ENCODE results near the gene LRPAP1.

GRCh38 chr4:3508542-3508941 is 23.7 kb downstream of the LRPAP1 start:
- TF ChIP-seq, protein P1, sequence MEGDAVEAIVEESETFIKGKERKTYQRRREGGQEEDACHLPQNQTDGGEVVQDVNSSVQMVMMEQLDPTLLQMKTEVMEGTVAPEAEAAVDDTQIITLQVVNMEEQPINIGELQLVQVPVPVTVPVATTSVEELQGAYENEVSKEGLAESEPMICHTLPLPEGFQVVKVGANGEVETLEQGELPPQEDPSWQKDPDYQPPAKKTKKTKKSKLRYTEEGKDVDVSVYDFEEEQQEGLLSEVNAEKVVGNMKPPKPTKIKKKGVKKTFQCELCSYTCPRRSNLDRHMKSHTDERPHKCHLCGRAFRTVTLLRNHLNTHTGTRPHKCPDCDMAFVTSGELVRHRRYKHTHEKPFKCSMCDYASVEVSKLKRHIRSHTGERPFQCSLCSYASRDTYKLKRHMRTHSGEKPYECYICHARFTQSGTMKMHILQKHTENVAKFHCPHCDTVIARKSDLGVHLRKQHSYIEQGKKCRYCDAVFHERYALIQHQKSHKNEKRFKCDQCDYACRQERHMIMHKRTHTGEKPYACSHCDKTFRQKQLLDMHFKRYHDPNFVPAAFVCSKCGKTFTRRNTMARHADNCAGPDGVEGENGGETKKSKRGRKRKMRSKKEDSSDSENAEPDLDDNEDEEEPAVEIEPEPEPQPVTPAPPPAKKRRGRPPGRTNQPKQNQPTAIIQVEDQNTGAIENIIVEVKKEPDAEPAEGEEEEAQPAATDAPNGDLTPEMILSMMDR (conservative IDR thresholded peaks at IDR 0.05; ENCODE audit: low read length) = no peak
- TF ChIP-seq EZH2phosphoT487 (IDR thresholded peaks at IDR 0.05; ENCODE audit: borderline replicate concordance) = no peak
